Colonic mucosa (tissue), 4 donors: ENCODE data around the gene USH2A. TPM values are rescaled to one million over a fixed set of nuclear protein-coding genes. Genes with fewer than 3 reads are reported as not detected.

Experiments
- DNase-seq: peaks from one replicate; pipeline ENCODE4 v3.0.0-alpha.2; 2020
- H3K27ac ChIP-seq: fragments of 200-600 bp; one replicate; pipeline ENCODE4 v1.8.0; 2021
- H3K27me3 ChIP-seq: fragments of 200-600 bp; one replicate; pipeline ENCODE4 v1.8.0; 2021
- H3K36me3 ChIP-seq: fragments of 200-600 bp; one replicate; pipeline ENCODE4 v1.8.0; 2021
- H3K4me1 ChIP-seq: fragments of 200-600 bp; one replicate; pipeline ENCODE4 v1.8.0; 2021; ENCODE audit warnings: mild to moderate bottlenecking
- H3K4me3 ChIP-seq: fragments of 200-600 bp; one replicate; pipeline ENCODE4 v1.8.0; 2021
- H3K9ac ChIP-seq, 2 donors: one replicate each; pipeline ENCODE4 v1.7.0; 2013; ENCODE audit warnings: control low read depth in 2 of 2, low read depth in 2 of 2, low read length in 2 of 2
- H3K9me3 ChIP-seq: fragments of 200-600 bp; one replicate; pipeline ENCODE4 v1.8.0; 2021
- intact Hi-C: fragments of 100-400 bp; cut with DNase I; formaldehyde crosslinking; loops from one replicate; pipeline ENCODE4 v1.14.1; 2022
- total RNA-seq, 2 donors: library from RNA; stranded (reverse); fragmentation: NEBNext Ultra II Directional in 1 of 2; extraction: Animal tissue kit (Norgen Biotek cat#: 25700) in 1 of 2; gene quantifications; one replicate each; pipeline ENCODE4 v1.2.1, GENCODE V29; 2021
- TF ChIP-seq, protein P1 (sequence below): fragments of 200-600 bp; IDR thresholded peaks from one replicate; pipeline ENCODE4 v1.8.0; 2022; ENCODE audit warnings: antibody characterized with exemption, mild to moderate bottlenecking
- donor health status: healthy.
- donor health status: DM: no; HTN: no; CAD: no.
- donor health status: DM: no; HTN: no; CAD: no.

The USH2A gene
- total RNA-seq, 2 donors from 2014 or later = 0.02 TPM; not detected in 1

DNA sequence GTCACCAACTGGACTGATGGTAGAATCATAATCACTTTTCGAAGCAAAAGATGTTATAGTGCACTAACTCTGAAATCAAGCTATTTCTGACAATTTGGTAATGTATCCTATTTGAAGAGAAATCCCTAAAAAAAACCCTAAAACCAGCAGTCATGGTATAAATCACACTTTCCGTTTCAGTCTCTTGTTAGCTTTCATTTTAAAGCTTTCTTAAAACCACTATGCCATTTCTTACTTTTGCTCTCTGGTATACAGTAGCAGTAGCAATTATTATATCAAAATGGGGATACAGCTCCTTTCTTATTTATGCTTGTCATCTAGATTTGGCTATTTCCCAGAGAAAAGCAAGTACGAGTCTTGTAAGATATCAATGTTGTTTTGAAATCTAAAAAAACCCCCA, 532.8 kb downstream of the USH2A start:
- TF ChIP-seq, protein P1, sequence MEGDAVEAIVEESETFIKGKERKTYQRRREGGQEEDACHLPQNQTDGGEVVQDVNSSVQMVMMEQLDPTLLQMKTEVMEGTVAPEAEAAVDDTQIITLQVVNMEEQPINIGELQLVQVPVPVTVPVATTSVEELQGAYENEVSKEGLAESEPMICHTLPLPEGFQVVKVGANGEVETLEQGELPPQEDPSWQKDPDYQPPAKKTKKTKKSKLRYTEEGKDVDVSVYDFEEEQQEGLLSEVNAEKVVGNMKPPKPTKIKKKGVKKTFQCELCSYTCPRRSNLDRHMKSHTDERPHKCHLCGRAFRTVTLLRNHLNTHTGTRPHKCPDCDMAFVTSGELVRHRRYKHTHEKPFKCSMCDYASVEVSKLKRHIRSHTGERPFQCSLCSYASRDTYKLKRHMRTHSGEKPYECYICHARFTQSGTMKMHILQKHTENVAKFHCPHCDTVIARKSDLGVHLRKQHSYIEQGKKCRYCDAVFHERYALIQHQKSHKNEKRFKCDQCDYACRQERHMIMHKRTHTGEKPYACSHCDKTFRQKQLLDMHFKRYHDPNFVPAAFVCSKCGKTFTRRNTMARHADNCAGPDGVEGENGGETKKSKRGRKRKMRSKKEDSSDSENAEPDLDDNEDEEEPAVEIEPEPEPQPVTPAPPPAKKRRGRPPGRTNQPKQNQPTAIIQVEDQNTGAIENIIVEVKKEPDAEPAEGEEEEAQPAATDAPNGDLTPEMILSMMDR = no peak
- Histone ChIP-seq H3K27ac (no peak overlapping the region), H3K4me3 (no peak overlapping the region), H3K9me3 (no peaks in the 10 kb centered on the region), H3K4me1 (no peaks in the 10 kb centered on the region), H3K27me3 (no peaks in the 10 kb centered on the region), H3K36me3 (no peaks in the 10 kb centered on the region), H3K9ac (no peak overlapping the region)
- no peak for DNase-seq
- intact Hi-C loops = no loop called here

DNA sequence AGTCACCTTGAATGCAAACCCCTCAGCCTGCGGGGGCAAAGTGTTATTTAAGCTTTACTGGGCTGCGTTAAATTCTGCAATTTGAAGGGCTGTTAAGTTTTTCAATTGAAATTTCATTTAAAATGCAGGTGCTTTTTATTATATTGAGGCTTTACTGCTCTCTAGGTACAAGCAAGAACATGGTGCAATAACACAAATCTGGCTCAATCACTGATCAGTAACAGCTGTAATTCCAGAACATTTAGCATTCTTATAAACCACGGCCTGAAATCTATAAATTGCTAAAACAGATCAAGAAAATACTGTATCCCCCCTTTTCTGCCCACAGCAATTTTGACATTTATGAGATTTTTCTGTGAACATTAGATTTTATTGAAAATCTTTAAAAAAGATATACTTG, 533.4 kb downstream of the USH2A start:
- DNase-seq = no peak
- H3K27ac ChIP-seq = no peak overlapping the region
- no peak overlapping the region for H3K9ac ChIP-seq
- intact Hi-C loops = no loop called here
- TF ChIP-seq, protein P1 = no peak
- H3K27me3 ChIP-seq = no peaks in the 10 kb centered on the region
- H3K4me3 ChIP-seq = no peak overlapping the region
- H3K36me3 ChIP-seq = no peaks in the 10 kb centered on the region
- no peaks in the 10 kb centered on the region for H3K4me1 ChIP-seq
- H3K9me3 ChIP-seq = no peaks in the 10 kb centered on the region

DNA sequence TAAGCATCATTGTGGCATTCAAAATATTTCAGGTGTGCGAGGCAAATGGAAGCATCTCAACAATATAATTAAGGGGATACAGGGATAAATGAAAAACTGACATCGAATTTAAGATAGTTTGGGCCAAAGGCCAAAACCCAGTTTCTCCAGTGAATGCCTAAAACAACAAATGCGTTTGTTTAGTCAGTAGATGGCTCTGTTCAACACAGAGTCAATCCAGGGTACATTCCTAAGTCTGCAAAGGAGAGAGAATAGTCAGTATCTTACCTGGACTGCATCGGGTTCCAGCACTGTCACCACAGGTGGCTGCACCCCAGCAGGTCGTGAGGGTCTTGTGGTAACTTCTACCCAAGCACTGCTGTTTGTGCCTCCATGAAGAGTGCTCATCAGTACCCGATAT, 535.1 kb downstream of the USH2A start:
- TF ChIP-seq, protein P1 = no peak
- Histone ChIP-seq H3K4me1 (no peaks in the 10 kb centered on the region), H3K9me3 (no peaks in the 10 kb centered on the region), H3K27me3 (no peaks in the 10 kb centered on the region), H3K36me3 (no peaks in the 10 kb centered on the region), H3K9ac (no peak overlapping the region), H3K27ac (no peak overlapping the region), H3K4me3 (no peak overlapping the region)
- intact Hi-C loops = no loop called here
- no peak for DNase-seq

DNA sequence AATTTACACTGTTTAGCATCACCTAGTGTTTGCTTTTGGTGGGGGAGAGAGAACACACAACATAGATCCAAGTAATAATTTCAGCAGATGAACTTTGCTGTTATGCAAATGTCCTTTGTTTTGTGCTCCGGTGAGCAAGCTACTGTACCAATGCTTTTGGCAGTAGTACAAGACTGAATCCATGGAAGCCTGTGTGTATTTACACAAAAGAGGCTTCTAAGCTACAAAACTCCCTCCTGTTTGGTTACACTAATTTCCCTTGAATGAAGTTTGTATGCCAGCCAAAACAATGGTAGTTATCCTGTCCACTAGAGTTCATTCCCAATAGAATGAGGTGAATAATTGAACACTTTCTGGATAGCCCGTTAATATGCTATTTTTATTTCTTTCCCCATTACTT, 535.6 kb downstream of the USH2A start:
- TF ChIP-seq, protein P1 = no peak
- no peaks in the 10 kb centered on the region for H3K9me3 ChIP-seq
- H3K9ac ChIP-seq = no peak overlapping the region
- H3K27ac ChIP-seq = no peak overlapping the region
- no peaks in the 10 kb centered on the region for H3K4me1 ChIP-seq
- H3K4me3 ChIP-seq = no peak overlapping the region
- no peaks in the 10 kb centered on the region for H3K27me3 ChIP-seq
- DNase-seq = no peak
- intact Hi-C loops = no loop called here
- H3K36me3 ChIP-seq = no peaks in the 10 kb centered on the region

DNA sequence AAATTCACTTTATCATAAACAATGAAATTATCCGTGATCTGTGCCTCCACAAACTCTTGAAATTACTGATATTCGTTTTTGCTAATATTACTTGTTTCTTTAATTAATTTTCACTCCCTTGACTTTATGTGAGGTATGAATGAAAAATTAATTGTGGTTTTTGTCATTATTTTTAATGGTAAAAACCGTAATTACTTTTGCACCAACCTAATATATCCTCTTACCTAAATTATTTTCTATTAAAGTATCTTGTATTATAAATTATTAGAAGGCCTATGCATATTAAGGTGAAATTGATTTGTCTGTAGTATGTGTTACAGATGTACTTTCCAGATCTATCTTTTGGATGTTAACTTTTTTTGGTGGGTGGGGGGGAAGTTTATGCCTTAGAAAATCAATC, 540.2 kb downstream of the USH2A start:
- H3K4me1 ChIP-seq = no peaks in the 10 kb centered on the region
- no peak for DNase-seq
- intact Hi-C loops = no loop called here
- H3K27ac ChIP-seq = no peak overlapping the region
- H3K4me3 ChIP-seq = no peak overlapping the region
- H3K9ac ChIP-seq = no peak overlapping the region
- H3K27me3 ChIP-seq = no peaks in the 10 kb centered on the region
- TF ChIP-seq, protein P1 = no peak
- H3K9me3 ChIP-seq = no peaks in the 10 kb centered on the region
- H3K36me3 ChIP-seq = no peaks in the 10 kb centered on the region

DNA sequence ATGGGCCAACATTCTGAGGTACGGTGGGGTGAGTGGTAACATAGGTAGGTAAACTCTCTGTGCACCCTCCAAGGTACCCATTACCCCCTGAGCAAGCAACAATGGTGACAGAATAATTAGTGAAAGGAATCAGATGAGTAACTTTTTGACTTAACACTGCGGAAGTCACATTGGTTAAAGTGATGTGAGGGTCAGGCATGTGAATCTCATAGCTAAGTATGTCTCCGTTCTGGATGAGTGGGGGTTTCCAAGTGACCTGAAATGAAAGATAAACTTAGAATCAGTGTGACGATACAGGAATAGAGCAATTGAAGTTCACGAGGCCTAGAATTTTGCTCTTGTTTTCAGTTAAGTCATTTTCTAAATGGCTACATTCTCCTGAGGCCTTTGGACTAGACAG, 544.4 kb downstream of the USH2A start:
- intact Hi-C loops = no loop called here
- TF ChIP-seq, protein P1 = no peak
- H3K4me3 ChIP-seq = no peak overlapping the region
- no peak for DNase-seq
- no peaks in the 10 kb centered on the region for H3K27me3 ChIP-seq
- H3K4me1 ChIP-seq = no peaks in the 10 kb centered on the region
- no peaks in the 10 kb centered on the region for H3K36me3 ChIP-seq
- H3K9ac ChIP-seq = no peak overlapping the region
- H3K27ac ChIP-seq = no peak overlapping the region
- H3K9me3 ChIP-seq = no peaks in the 10 kb centered on the region
